Activated CD8-positive, alpha-beta memory T cell treated with anti-CD3 and anti-CD28 coated beads, Interleukin-2, amount 50 U/mL, for 1 hour (primary cell): ENCODE measurements around the gene GPR35.

Experiments used
- DNase-seq: peaks from one replicate; pipeline ENCODE4 v3.0.0-alpha.2; 2020; ENCODE audit errors: extremely low read depth

Gene GPR35

DNA sequence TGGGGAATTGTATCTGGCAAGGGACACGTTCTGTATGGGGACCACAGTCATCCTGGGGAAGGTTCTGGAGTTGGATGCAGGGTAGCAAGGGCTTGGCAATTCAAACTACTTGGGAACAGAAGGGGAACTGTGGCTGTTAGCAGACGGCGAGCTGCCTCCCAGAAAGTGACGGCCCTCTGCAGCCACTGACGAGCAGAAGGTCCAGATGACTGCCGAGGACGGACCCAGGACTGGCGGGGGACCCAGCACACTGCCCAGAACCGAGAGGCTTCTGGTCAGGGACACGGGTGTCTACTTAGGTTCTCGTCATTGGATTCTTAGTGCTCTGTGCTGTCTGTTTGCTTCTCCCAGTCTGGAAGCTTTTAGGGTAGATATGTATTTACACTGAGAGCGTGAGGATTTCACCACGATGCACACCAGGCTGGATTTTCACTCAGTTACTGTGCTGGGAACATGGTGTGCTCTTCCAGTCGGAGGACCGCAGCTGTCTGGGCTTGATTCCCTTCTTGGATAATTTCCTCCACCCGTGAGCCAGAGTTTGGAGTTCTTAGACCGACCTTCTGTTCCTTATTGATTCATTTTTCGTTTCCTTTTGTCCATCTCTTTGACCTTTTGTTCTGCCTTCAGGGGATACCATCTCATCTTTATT is 13.4 kb downstream of the GPR35 start:
- DNase-seq, result no peak

DNA sequence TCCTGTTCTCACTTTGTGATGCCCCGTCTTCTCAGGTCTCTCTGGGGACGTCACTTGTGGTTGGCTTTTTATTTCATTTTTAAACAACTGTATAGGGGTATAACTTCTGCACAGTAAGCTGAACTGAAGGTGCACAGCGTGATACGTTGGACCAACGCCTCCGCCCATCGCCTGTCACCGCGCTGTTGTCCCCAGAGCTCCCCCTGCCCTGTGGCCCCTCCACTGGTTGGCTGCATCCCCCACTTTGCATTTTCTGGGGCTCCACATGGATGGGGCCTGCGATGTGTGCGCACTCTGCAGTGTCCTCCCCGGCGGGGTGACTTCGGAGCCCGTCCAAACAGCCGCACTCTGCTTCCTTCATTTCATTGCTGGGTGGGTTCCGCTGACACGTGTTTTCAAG is 14.3 kb downstream of the GPR35 start:
- DNase-seq, result no peak

DNA sequence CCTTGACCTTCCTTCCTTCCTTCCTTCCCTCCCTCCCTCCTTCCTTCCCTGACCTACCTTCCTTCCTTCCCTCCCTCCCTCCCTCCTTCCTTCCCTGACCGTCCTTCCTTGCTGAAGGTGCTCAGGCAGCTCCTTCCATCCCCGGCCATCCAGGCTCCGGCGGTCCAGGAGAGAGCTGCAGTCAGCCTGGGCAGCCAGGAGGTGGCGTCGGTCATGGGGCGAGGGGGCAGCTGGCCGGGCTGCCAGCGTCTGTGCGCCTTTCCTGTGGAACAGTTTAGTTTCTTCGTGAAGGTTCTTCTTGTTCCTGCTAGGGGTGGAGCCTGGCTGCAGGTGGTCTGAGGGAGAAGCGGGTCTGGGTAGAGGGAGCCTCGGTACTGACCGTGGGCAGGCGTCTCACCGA is 15.7 kb downstream of the GPR35 start:
- no peak for DNase-seq

DNA sequence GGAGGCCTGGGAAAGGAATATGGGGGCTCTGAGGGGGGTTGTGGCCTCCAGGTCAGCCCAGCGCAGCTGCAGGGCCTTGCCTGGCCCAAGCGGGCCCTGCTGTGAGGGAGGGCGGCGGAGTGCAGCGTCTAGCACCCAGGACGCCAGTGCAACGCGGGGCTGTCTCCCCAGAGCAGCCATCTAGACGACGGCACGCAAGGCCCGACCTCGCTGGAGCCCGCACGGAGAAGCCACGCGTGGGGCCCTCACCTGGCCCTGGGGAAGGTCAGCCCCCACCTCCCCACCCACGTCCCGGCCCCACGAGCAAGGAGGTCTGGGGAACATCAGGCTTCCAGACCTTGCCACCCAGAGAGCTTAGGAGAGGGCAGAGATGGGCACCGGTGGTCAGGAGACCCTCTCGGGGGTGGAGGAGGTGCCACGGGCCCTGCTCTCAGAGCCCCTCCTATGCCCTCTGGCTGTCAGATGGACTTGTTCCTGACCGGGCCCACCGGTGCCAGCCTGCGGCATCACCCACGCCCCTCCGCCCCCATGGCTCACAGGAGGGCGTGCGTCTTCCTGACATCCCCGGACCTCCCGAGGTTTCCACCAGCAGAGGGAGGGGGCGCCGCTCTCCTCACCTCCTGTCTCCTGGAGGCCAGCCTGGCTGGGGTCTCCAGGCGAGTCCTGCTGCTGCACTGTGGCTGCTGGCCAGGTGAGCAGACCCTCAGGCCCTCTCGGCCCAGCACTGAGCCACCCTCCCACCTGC is 17.0 kb downstream of the GPR35 start:
- no peak for DNase-seq

DNA sequence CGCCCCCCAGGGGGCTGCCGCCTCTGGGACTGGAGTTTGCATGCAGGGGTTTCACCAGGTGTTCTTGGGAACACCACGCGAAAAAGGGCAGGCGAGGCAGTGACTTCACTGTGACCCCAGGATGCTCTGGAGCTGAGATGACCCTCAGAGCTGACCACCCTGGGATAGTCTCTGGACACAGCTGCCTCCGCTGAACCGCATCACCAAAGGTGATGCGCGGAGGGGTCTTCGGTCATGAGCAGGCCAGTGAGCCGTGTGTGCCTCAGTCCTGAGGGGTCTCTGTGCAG is 17.5 kb downstream of the GPR35 start:
- no peak for DNase-seq

DNA sequence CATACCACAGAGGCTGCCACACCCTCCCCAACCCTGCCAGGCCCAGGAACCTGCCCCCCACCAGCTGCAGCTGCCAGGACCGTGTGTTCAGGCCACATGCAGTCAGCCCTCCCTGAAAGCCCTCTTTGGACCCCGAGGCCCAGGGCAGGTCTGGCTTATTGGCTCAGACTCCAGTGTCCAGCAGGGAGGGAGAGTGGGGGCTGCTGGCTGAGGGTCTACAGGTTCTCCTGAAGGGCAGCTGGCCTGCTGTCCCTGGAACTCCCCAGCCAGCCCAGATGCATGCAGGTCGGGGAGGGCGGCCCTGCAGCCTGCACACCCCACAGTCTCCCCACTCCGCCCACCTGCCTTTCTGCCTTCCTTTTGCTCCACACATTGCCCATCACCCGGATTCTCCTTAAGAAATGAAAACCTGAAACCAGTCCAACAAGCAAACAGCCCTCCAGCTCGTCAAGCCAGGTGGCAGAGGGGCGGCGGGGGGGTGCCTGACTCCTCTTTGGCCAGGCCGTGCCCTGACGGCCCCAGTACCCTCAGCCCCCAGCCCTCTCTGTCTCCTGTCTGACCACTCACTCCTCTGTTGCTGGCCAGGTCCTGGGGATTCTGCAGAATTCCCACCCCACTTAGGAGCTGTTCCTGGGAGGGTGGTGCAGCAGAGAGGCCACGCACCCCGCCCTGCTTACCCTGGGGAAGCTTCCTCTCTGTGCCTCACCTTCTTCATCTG is 18.0 kb downstream of the GPR35 start:
- DNase-seq, result no peak

DNA sequence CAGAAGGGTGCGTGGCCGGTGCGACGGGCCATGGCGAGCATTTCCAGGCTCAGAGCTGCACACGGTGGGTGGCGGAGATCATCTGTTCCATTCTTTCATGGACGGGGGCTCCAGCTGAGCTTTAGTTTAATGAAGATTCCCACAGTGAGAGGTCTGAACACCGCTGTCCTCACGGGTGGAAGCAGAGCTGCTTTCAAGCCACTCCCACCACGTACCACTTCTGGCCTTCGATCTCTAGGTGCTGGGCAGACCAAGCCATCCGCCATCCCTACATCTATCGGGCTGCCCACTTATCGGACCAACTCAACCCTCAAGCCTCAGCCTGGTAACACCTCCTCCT is 18.5 kb downstream of the GPR35 start:
- no peak for DNase-seq

DNA sequence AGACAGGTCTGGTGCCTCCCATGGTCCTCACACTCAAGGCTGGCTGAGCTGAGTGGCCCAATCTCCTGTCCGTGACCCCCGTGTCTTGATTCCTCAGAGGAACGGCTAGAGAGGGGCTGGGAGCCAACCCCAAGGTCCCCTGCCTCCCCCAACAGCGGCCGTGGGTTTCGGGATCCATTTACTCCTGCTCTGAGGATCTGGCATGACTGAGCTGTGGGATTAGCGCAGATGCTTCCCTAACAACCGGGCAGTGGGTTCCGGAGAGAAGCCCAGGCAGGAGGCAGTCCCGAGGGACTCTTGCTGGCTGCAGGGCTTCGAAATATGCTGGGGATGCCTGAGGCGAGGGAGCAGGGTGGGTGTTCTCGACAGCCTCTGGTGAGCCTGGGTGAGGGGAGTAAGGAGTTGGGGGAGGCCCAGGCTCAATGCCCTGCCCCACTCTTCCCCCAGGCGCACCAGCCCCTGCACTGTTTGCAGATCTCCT is 18.9 kb downstream of the GPR35 start:
- no peak for DNase-seq

DNA sequence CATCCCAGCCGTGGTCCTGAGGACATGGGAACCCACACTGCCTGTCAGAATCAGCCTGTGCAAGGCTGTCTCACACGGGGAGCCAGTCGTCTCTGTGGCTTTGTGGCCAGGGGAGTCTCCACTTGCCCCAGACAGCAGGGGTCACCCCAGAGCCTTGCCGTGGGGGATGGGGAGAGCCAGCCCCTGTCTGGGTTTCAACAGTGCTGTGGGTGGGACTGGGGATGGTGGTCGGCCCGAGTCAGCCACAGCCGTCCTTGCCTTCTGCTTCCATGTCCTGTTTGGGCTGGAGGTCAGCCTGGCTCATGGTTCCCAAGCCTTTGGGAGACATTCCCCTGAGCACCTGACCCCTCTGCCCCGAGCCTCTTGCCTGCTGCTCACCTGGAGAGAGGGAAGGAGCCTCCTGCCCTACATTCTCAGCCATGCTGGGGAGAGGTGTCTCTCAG is 19.6 kb downstream of the GPR35 start:
- no peak for DNase-seq

DNA sequence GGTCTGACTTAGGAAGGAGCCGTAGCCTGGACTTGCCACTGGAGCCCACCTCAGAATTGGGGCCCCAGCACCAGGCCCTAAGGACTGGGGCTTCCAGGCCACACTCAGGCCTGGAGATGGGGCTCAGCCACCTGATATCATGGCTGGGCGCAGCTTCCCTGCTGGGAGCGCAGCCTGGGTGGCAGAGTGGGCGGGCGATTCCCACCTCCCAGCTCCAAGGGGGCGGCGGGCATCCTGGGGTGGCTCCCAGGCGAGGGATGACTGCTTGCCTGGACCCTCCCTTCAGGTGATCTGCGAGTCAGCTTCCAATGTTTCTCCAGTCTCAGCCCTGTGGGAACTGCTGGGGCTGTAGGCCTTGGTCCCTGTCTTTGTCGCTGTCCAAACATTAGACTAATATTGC is 20.1 kb downstream of the GPR35 start:
- DNase-seq, result no peak

DNA sequence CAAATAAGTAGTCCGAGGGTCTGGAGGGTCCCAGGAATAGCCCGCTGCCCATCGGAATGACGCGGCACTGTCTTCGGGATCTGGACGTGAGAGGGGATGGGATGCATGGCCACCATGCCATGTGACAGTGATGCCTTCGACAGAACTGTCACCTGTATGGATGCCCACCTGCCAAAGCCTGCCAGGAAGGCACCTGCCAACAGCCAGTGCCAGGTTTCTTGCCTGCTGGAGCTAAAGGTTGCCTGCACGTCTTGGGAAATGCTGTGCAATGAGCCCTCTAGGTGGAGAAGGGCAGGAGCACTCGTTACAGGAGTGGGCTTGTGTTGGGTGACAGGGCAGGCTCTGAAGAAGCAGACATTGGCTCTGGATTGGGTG is 20.5 kb downstream of the GPR35 start:
- DNase-seq, result no peak

DNA sequence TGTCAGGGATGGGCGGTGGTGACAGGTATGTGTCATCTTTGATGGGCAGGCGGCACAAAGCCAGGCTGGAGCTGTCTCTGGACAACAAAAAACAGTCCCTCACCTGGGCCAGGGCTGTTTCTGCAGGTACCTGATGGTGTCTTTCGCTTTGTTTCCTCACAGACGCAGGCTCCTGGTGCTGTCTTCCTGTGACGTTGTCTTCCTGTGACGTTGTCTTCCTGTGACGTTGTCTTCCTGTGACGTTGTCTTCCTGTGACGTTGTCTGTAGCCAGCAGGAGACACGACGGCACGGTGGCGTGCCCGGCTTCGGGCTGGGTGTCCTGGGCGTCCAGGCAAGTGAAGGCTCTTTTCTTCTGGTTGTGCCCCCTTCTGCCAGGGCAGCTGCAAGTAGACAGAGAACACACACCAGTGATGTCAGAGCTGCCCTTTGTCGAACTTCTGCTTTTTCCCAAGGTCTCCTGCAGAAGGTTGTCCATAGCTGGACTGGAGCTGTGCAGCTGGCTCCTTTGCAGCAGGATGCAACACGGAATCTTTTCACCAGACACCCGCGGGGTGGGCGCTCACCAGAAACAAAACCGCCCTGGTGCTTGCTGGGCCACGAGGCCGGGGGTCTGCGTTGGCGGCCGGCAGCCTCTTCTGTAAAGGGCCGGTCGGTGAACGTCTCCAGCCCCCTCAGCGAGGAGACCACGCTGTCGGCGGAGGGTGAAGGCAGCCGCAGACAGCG is 21.1 kb downstream of the GPR35 start:
- no peak for DNase-seq

DNA sequence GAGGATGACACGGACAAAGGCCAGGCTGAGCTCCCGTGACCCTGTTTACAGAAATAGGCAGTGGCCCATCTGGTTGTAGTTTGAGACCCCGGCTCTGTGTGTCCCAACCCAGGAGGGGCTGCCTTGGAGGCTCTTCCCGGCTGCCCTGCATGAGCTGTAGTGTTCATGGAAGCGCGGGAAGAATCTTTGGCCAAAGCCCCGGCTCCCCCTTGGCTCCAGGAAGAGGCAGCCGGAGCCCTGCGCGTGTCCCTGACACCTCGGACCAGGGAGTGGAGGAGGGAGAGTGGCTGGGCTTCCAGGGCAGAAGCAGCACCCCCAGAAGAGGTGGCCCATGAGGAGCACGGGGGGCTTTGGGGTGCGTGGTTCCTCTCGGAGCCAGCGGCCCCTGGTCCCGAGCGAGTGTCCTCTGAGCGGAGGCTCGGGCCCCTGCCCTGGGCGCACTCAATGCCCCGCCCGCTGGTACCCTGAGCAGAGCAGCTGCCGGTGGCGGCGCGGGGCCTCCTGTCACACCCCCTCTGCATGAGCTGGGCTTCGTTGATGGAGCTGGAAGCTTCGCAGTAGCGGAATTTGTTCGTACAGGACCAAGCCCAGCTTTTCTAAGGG is 21.7 kb downstream of the GPR35 start:
- no peak for DNase-seq

DNA sequence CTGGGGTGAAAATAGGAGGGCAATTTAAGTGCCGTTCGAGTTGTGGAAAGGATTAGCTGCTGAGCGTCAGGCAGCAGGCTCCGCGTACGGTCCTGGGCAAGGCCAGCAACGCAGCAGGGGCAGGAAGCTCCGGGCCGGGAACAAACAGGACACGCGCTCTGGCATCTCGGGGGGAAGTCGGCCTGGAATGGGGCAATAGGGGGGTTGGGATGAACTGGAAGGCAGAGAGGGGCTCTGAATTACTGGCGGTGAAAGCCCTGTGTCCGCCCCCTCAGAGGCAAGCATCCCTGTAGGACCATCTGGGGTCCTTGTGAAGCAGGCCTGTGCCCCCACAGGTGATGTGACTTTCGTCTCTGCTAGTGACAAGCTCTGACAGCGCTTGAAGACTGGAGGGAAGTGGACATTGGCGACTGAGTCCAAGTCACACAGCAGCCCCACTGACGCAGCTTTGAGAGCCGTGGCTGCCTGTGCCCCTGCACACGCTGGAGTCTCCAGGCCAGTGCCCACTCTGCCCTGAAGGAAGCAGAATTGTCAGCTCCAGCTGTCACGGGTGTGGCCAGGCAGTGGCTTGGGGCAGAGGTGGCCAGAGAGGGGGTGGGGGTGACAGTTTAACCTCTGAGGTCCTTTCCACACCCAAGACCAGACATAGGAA is 22.3 kb downstream of the GPR35 start:
- no peak for DNase-seq

DNA sequence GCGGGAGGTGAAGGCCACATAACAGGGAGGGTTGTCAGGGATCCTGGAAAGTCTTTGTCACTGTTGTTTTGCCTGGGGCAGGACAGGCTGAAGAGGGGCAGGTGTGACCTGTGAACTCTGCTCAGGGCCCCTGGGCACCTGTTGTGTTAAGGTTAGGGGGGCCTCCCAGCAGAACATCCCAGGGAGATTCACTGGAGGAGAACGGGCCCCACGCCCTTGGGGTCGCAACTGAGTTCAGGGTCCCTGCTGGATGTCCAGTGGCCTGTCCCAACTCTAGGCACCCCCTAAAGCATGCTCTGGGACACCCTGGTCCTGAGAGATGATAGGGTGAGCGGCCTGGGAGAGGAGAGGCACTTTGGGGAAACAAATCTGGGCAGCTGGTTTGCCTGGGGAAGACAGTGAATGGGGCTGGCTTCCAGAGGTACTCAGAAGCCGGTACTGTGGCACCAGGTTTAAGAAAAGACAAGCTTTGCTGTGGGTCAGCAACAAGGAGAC is 22.9 kb downstream of the GPR35 start:
- no peak for DNase-seq

DNA sequence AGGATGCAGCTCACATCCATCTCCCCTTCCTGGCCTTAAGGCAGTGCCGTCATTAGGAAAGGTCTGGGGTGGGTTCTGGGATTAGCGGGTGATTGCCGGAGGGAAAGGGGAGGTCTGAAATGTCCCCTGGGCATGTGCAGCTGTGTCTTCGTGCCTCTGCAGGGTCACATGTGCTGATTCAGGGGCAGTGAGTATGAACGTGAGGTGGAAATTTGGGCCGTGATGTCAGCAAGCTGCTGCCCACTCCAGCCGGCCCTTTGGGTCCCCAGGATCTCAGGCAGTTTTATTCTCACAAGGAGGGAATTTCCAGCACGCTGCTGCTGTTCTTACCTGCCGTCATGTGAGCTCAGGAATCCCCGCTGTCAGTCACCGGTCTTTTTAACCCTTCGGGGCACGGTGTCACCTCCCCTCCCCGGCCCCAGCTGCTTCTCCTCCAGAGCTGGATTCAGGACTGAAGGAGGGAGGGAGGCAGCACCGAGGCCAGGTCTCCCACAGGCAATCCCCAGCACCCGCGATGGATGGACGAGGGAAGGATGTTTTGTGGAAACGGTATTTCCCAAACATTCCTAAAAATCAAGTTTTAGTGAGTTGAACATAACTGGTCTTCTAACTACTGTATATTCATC is 23.5 kb downstream of the GPR35 start:
- no peak for DNase-seq

DNA sequence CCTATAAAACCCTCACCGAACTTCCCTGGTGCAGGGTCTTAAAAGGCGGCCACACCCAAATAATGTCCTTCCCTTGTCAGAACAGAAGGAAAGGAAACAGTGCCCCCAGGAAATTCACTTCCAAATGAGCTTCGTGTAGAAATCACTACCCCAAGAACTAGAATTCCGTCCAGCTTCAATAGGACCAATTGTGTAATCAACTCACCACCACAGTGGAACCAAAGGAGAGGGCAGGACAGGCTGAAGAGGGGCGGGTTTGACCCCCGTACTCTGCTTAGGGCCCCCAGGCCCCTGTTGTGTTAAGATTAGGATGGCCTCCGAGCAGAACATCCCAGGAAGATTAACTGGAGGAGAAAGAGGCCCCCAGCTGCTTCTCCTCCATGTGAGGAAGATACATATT is 24.1 kb downstream of the GPR35 start:
- DNase-seq, result no peak

DNA sequence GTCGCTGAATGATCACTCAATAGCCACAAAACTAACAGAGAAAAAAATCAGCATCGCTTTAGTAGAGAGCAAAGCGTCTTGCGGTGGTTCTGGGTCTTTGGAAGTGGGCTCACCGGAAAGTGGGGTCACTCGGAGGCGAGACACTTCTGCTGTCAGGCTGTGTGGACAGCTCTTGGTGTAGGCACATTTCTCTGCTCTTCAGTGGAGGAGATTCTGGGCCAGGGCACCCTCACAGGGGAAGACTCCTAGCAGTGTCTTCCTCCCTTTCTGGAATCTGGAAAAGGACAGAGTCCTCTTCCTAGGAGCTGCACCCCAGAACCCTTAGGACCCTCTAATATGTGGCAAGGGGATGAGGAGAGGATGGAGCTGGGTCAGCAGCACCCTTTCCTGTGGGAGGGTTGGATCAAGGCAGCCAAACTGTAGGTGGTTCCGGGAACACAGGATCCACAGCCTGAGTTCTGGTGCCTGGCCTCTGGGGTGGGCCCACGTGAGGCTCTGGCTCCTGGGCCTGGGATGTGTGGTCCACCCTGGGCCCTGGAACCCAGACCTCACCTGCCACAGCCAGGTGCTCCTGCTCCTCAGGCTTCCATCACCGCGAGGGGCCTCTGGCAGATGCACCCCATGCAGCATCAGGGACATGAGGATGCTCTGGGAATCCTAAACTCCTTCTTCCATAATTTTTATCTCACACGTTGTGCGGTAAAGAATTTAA is 25.1 kb downstream of the GPR35 start:
- no peak for DNase-seq

DNA sequence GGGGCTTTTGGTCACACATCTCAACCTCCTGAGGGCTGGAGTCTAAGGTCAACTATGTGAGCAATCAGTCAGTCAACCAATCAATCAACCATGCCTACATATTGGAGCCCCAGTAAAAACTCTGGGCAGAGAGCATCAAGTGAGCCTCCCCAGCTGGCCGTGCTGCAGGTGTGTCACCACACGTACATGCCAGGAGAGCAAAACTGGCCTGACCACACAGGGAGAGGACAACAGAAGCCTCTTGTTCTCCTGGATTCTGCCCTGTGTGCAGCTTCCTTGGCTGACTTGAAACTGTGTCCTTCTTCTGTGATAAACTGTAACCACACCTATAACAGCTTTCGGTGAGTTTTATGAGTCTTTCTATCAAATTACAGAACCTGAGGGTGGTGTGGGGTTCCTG is 25.9 kb downstream of the GPR35 start:
- DNase-seq, result no peak
